ENCODE measurements around the gene ENTPD5.

Gene ENTPD5

DNA sequence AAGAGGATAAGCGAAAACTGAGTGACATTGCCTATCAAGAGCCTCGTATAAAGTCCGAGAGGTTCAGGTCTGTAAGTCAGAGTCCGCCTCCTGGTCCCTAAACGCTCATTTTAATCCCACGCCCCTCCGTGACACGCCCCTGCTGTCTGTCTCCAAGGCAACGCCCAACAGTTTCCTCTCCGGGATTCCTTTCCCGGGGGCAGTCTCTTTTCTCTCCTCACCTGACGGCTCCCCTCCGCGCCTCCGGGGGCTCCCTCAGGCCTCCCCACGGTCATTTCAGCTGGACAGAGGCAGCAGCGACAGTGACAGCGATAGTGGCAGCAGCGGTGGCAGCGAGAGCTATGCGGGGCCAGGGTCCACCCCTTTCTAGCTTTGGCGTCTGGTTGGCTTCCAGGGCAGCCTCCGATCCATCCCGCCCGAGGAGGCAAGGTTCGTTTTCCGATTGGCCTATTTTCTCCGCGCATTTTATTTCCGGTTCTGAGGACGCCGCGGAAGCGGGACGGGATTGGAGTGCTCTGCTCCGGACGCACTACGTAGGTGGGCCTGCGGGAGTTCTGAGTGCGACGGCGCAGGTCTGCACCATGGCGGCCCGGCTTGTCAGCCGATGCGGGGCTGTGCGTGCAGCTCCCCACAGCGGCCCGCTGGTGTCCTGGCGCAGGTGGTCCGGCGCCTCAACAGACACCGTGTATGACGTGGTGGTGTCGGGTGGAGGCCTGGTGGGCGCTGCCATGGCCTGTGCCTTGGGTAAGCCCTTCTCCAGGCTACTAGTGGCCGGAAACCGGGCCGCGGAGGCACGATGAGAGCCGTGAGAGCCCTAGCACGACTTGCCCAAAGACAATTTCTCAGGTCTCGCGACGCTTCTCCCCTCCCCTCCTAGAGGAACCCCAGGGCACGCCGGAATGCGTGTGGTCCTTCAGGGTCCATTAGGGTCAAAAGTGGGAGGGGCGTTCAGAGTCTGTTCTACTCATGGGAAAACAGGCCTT lies 69.0 kb downstream of the ENTPD5 start, which contains the start of the genes COQ6 and FAM161B:
COQ6 (plus strand) TSS at position 551 of the 983 bp plus-strand sequence; CDS start at position 582, 31 bp downstream.
FAM161B (minus strand) TSS at position 343 of the 983 bp plus-strand sequence; CDS start at position 275, 68 bp downstream.
- H3K27me3 ChIP-seq (ENCODE audit: control insufficient read depth in 2 of 2, insufficient read depth in 2 of 2, low read length in 2 of 2) = no peaks in the 10 kb centered on the region
- H3K36me3 ChIP-seq (ENCODE audit: control insufficient read depth in 2 of 2, insufficient read depth in 2 of 2, low read length in 2 of 2) = peaks cover 7% of the 10 kb centered on the region in 2 donors
- peaks cover 12 to 19% of the 10 kb centered on the region in 2 donors for H3K4me1 ChIP-seq (ENCODE audit: control insufficient read depth in 2 of 2, insufficient read depth in 2 of 2, low read length in 2 of 2)

GRCh38 chr14:73945159-73945670 lies 73.9 kb downstream of the ENTPD5 start:
- peaks cover 19 to 35% of the 10 kb centered on the region in 2 donors for H3K4me1 ChIP-seq (ENCODE audit: control insufficient read depth in 2 of 2, insufficient read depth in 2 of 2, low read length in 2 of 2)
- no peak overlapping the region for H3K4me3 ChIP-seq (ENCODE audit: low read length in 2 of 2)
- H3K9me3 ChIP-seq (ENCODE audit: control insufficient read depth in 2 of 2, low read length in 2 of 2) = no peaks in the 10 kb centered on the region
- H3K9ac ChIP-seq (ENCODE audit: low read depth in 1 of 2, low read length in 2 of 2) = no peak overlapping the region
- H3K36me3 ChIP-seq (ENCODE audit: control insufficient read depth in 2 of 2, insufficient read depth in 2 of 2, low read length in 2 of 2) = peaks cover 5 to 13% of the 10 kb centered on the region in 2 donors
- peak overlapping the region; percentile 66 to 68 for H3K27ac ChIP-seq (ENCODE audit: low read depth in 2 of 2, low read length in 2 of 2)
- H3K27me3 ChIP-seq (ENCODE audit: control insufficient read depth in 2 of 2, insufficient read depth in 2 of 2, low read length in 2 of 2) = no peaks in the 10 kb centered on the region

More for the DNA sequence above, 69.0 kb downstream of the ENTPD5 start, which contains the start of the genes COQ6 and FAM161B:
- Histone ChIP-seq H3K9ac (ENCODE audit: low read depth in 1 of 2, low read length in 2 of 2) (peak within 1 kb of the TSS; percentile 76 to 86), H3K4me3 (ENCODE audit: low read length in 2 of 2) (peak within 1 kb of the TSS; percentile 91 to 93), H3K27ac (ENCODE audit: low read depth in 2 of 2, low read length in 2 of 2) (peak within 1 kb of the TSS; percentile 83 to 94), H3K9me3 (ENCODE audit: control insufficient read depth in 2 of 2, low read length in 2 of 2) (no peaks in the 10 kb centered on the region)

- Histone ChIP-seq H3K4me1 (ENCODE audit: control insufficient read depth in 2 of 2, insufficient read depth in 2 of 2, low read length in 2 of 2) (peaks cover 19 to 34% of the 10 kb centered on the region in 2 donors), H3K9ac (ENCODE audit: low read depth in 1 of 2, low read length in 2 of 2) (no peak overlapping the region), H3K27ac (ENCODE audit: low read depth in 2 of 2, low read length in 2 of 2) (peak overlapping the region; percentile 66 to 68), H3K9me3 (ENCODE audit: control insufficient read depth in 2 of 2, low read length in 2 of 2) (no peaks in the 10 kb centered on the region), H3K4me3 (ENCODE audit: low read length in 2 of 2) (no peak overlapping the region), H3K27me3 (ENCODE audit: control insufficient read depth in 2 of 2, insufficient read depth in 2 of 2, low read length in 2 of 2) (no peaks in the 10 kb centered on the region), H3K36me3 (ENCODE audit: control insufficient read depth in 2 of 2, insufficient read depth in 2 of 2, low read length in 2 of 2) (peaks cover 5 to 18% of the 10 kb centered on the region in 2 donors)
Measured at GRCh38 chr14:73944432-73945158, 74.5 kb downstream of the ENTPD5 start.

DNA sequence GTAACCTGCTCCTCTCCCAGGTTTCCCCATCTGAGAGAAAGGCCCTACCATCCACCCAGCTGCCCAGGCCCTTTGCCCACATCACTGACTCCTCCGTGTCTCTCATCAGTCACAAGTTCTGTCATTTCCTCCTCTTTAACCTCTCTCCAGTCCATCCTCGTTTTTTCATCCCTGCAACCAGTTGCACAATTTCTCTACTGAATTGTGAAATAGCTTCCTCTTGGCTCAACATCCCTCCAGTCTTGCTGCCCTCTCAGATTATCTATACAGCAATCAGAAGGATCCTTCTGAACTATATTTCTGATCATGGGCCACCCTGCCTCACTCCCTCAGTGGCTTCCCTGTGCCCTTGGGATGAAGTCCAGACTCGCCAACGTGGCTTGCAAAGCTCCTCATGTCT lies 76.0 kb downstream of the ENTPD5 start:
- Histone ChIP-seq H3K27ac (ENCODE audit: low read depth in 2 of 2, low read length in 2 of 2) (no peak overlapping the region), H3K27me3 (ENCODE audit: control insufficient read depth in 2 of 2, insufficient read depth in 2 of 2, low read length in 2 of 2) (no peaks in the 10 kb centered on the region), H3K4me3 (ENCODE audit: low read length in 2 of 2) (no peak overlapping the region), H3K9ac (ENCODE audit: low read depth in 1 of 2, low read length in 2 of 2) (no peak overlapping the region), H3K36me3 (ENCODE audit: control insufficient read depth in 2 of 2, insufficient read depth in 2 of 2, low read length in 2 of 2) (peaks cover 8 to 18% of the 10 kb centered on the region in 2 donors), H3K9me3 (ENCODE audit: control insufficient read depth in 2 of 2, low read length in 2 of 2) (no peaks in the 10 kb centered on the region), H3K4me1 (ENCODE audit: control insufficient read depth in 2 of 2, insufficient read depth in 2 of 2, low read length in 2 of 2) (peaks cover 15 to 29% of the 10 kb centered on the region in 2 donors)

DNA sequence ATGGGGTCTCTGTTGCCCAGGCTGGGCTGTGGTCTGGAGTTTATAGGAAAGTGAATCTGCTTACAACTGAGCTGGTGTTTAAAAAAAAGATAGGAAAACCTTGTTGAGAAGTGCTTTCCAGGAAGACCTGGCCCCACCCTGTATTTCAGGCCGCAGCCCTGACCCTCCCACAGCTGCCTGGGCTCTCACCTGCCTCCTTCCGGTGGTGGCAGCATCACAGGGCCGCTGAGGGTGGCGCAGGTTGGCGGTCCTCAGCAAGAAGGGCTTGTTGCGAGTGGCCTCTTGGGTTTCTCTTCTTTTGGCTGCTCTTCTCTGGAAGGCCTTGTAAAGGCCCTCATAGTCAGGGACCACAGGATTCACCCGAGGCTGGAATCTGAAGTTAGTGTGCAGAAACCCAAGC lies 76.9 kb downstream of the ENTPD5 start:
- Histone ChIP-seq H3K27ac (ENCODE audit: low read depth in 2 of 2, low read length in 2 of 2) (no peak overlapping the region), H3K9ac (ENCODE audit: low read depth in 1 of 2, low read length in 2 of 2) (no peak overlapping the region), H3K9me3 (ENCODE audit: control insufficient read depth in 2 of 2, low read length in 2 of 2) (no peaks in the 10 kb centered on the region), H3K27me3 (ENCODE audit: control insufficient read depth in 2 of 2, insufficient read depth in 2 of 2, low read length in 2 of 2) (no peaks in the 10 kb centered on the region), H3K4me3 (ENCODE audit: low read length in 2 of 2) (no peak overlapping the region), H3K36me3 (ENCODE audit: control insufficient read depth in 2 of 2, insufficient read depth in 2 of 2, low read length in 2 of 2) (peaks cover 11 to 22% of the 10 kb centered on the region in 2 donors), H3K4me1 (ENCODE audit: control insufficient read depth in 2 of 2, insufficient read depth in 2 of 2, low read length in 2 of 2) (peaks cover 15 to 29% of the 10 kb centered on the region in 2 donors)

- Histone ChIP-seq H3K9me3 (ENCODE audit: control insufficient read depth in 2 of 2, low read length in 2 of 2) (no peaks in the 10 kb centered on the region), H3K36me3 (ENCODE audit: control insufficient read depth in 2 of 2, insufficient read depth in 2 of 2, low read length in 2 of 2) (peaks cover 18 to 45% of the 10 kb centered on the region in 2 donors), H3K27me3 (ENCODE audit: control insufficient read depth in 2 of 2, insufficient read depth in 2 of 2, low read length in 2 of 2) (no peaks in the 10 kb centered on the region), H3K4me1 (ENCODE audit: control insufficient read depth in 2 of 2, insufficient read depth in 2 of 2, low read length in 2 of 2) (no peaks in the 10 kb centered on the region), H3K4me3 (ENCODE audit: low read length in 2 of 2) (no peak overlapping the region), H3K9ac (ENCODE audit: low read depth in 1 of 2, low read length in 2 of 2) (no peak overlapping the region), H3K27ac (ENCODE audit: low read depth in 2 of 2, low read length in 2 of 2) (no peak overlapping the region)
Measured at GRCh38 chr14:73937012-73937411, 82.1 kb downstream of the ENTPD5 start.

- H3K4me3 ChIP-seq (ENCODE audit: low read length in 2 of 2) = no peak overlapping the region
- peaks cover 23 to 50% of the 10 kb centered on the region in 2 donors for H3K36me3 ChIP-seq (ENCODE audit: control insufficient read depth in 2 of 2, insufficient read depth in 2 of 2, low read length in 2 of 2)
Measured at GRCh38 chr14:73936548-73936947, 82.5 kb downstream of the ENTPD5 start.

GRCh38 chr14:73935666-73936065 lies 83.4 kb downstream of the ENTPD5 start:
- Histone ChIP-seq H3K4me1 (ENCODE audit: control insufficient read depth in 2 of 2, insufficient read depth in 2 of 2, low read length in 2 of 2) (no peaks in the 10 kb centered on the region), H3K27me3 (ENCODE audit: control insufficient read depth in 2 of 2, insufficient read depth in 2 of 2, low read length in 2 of 2) (no peaks in the 10 kb centered on the region), H3K36me3 (ENCODE audit: control insufficient read depth in 2 of 2, insufficient read depth in 2 of 2, low read length in 2 of 2) (peaks cover 30 to 56% of the 10 kb centered on the region in 2 donors), H3K4me3 (ENCODE audit: low read length in 2 of 2) (no peak overlapping the region), H3K27ac (ENCODE audit: low read depth in 2 of 2, low read length in 2 of 2) (no peak overlapping the region), H3K9me3 (ENCODE audit: control insufficient read depth in 2 of 2, low read length in 2 of 2) (no peaks in the 10 kb centered on the region), H3K9ac (ENCODE audit: low read depth in 1 of 2, low read length in 2 of 2) (no peak overlapping the region)

More at GRCh38 chr14:73936548-73936947, 82.5 kb downstream of the ENTPD5 start:
- no peak overlapping the region for H3K9ac ChIP-seq (ENCODE audit: low read depth in 1 of 2, low read length in 2 of 2)
- H3K27me3 ChIP-seq (ENCODE audit: control insufficient read depth in 2 of 2, insufficient read depth in 2 of 2, low read length in 2 of 2) = no peaks in the 10 kb centered on the region
- no peaks in the 10 kb centered on the region for H3K4me1 ChIP-seq (ENCODE audit: control insufficient read depth in 2 of 2, insufficient read depth in 2 of 2, low read length in 2 of 2)
- H3K9me3 ChIP-seq (ENCODE audit: control insufficient read depth in 2 of 2, low read length in 2 of 2) = no peaks in the 10 kb centered on the region
- H3K27ac ChIP-seq (ENCODE audit: low read depth in 2 of 2, low read length in 2 of 2) = no peak overlapping the region

DNA sequence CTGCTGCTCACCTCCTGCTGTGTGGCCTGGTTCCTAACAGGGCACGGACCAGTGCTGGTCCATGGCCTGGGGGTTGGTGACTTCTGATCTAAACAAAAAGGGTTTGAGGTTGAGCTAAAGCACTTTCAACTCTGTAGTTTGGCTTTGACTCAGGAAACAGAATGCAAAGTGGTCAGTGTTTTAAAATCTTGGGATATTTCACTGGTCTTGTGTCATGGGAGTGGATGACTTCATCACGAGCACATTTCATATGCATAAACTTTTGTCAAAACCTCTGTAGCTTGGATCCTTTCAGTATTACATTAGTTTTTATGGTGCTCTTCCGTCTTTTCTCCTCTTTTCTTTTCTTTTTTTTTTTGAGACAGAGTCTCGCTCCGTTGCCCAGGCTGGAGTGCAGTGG lies 94.8 kb downstream of the ENTPD5 start:
- no peaks in the 10 kb centered on the region for H3K9me3 ChIP-seq (ENCODE audit: control insufficient read depth in 2 of 2, low read length in 2 of 2)
- H3K4me3 ChIP-seq (ENCODE audit: low read length in 2 of 2) = no peak overlapping the region
- H3K4me1 ChIP-seq (ENCODE audit: control insufficient read depth in 2 of 2, insufficient read depth in 2 of 2, low read length in 2 of 2) = no peaks in the 10 kb centered on the region
- peaks cover 52 to 68% of the 10 kb centered on the region in 2 donors for H3K36me3 ChIP-seq (ENCODE audit: control insufficient read depth in 2 of 2, insufficient read depth in 2 of 2, low read length in 2 of 2)
- no peak overlapping the region for H3K27ac ChIP-seq (ENCODE audit: low read depth in 2 of 2, low read length in 2 of 2)
- no peaks in the 10 kb centered on the region for H3K27me3 ChIP-seq (ENCODE audit: control insufficient read depth in 2 of 2, insufficient read depth in 2 of 2, low read length in 2 of 2)
- no peak overlapping the region for H3K9ac ChIP-seq (ENCODE audit: low read depth in 1 of 2, low read length in 2 of 2)
